DND-41 (cell line): Measurements from ENCODE around the gene MOXD1.

Source experiments
- ATAC-seq: fragments of 200-7000 bp; cut with Tn5 transposase; 3 replicates; pipeline ENCODE4 v1.9.1; 2021; ENCODE audit warnings: low read depth; ENCODE audit not compliant: insufficient read depth
- DNase-seq: peaks from one replicate; pipeline ENCODE4 v3.0.0-alpha.2; 2020
- H2AFZ ChIP-seq: 2 replicates; pipeline ENCODE4 v1.6.0; 2012; ENCODE audit warnings: low read depth, low read length
- H3K27ac ChIP-seq: 2 replicates; pipeline ENCODE4 v1.5.1; 2012; ENCODE audit warnings: low read length, inconsistent platforms
- H3K27me3 ChIP-seq: fragments of 200-600 bp; sonication (generic); 2 replicates; pipeline ENCODE4 v1.6.0; 2012; ENCODE audit warnings: low read length, mild to moderate bottlenecking, inconsistent platforms; ENCODE audit not compliant: insufficient read depth, poor library complexity
- H3K36me3 ChIP-seq: 2 replicates; pipeline ENCODE4 v1.5.1; 2012; ENCODE audit warnings: low read length, inconsistent platforms; ENCODE audit not compliant: insufficient read depth
- H3K4me1 ChIP-seq: 2 replicates; pipeline ENCODE4 v1.5.1; 2012; ENCODE audit warnings: mild to moderate bottlenecking, low read length; ENCODE audit not compliant: insufficient read depth
- H3K4me2 ChIP-seq: 2 replicates; pipeline ENCODE4 v1.6.0; 2012; ENCODE audit warnings: mild to moderate bottlenecking, moderate library complexity, low read length, inconsistent platforms; ENCODE audit not compliant: insufficient read depth
- H3K4me3 ChIP-seq, 2 experiments: fragments of 200-600 bp in 1 of 2; shearing (Covaris generic) in 1 of 2; 2 replicates each; pipeline ENCODE4 v1.5.1; 2012 to 2016; ENCODE audit warnings: inconsistent platforms in 2 of 2, low read length in 2 of 2, mild to moderate bottlenecking in 2 of 2, low read depth in 1 of 2, moderate library complexity in 1 of 2
- H3K79me2 ChIP-seq: 2 replicates; pipeline ENCODE4 v1.6.0; 2012; ENCODE audit warnings: low read length, inconsistent platforms; ENCODE audit not compliant: insufficient read depth
- H3K9ac ChIP-seq: 2 replicates; pipeline ENCODE4 v1.6.0; 2012; ENCODE audit warnings: low read depth, mild to moderate bottlenecking, inconsistent platforms, low read length, moderate library complexity
- H3K9me3 ChIP-seq: 2 replicates; pipeline ENCODE4 v1.5.1; 2012; ENCODE audit warnings: low read length, moderate library complexity, mild to moderate bottlenecking, inconsistent platforms; ENCODE audit not compliant: insufficient read depth, severe bottlenecking
- H4K20me1 ChIP-seq: 2 replicates; pipeline ENCODE4 v1.6.0; 2012; ENCODE audit warnings: low read length; ENCODE audit not compliant: insufficient read depth
- EZH2 ChIP-seq: IDR thresholded peaks from 3 replicates; pipeline ENCODE4 v1.6.1; 2012; ENCODE audit warnings: borderline replicate concordance, low read depth, mild to moderate bottlenecking, moderate library complexity, low read length, inconsistent platforms; ENCODE audit not compliant: severe bottlenecking
- TF ChIP-seq, protein P1 (sequence below): IDR thresholded peaks from 2 replicates; pipeline ENCODE4 v1.5.1; 2012; ENCODE audit warnings: borderline replicate concordance, low read length, moderate library complexity, mild to moderate bottlenecking; ENCODE audit not compliant: poor library complexity, severe bottlenecking; ENCODE audit errors: extremely low read depth

MOXD1 gene

DNA sequence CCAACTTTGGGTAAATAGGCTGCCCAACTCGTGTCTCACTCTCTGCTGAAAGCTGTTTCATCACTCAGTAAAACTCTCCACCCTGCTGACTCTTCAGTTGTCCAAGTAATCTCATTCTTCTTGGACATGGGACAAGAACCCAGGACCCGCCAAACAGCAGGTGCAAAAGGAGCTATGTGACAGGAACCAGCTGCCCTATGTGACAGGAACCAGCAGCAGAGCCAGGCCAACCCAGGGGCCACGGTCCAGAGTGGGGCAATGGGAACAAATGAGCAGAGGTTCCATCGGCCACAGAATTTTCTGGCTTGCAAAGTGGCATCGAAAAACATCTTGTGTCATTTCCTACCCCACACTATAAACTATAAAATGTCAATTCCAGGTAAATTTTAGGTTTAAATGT, 56.5 kb downstream of the MOXD1 start:
- Histone ChIP-seq H3K4me2 (no peak overlapping the region), H3K27ac (no peak overlapping the region), H3K4me3 (no peak overlapping the region), H2AFZ (no peak overlapping the region), H3K9me3 (peaks cover 8% of the 10 kb centered on the region), H3K36me3 (no peaks in the 10 kb centered on the region), H4K20me1 (no peaks in the 10 kb centered on the region), H3K79me2 (no peaks in the 10 kb centered on the region), H3K4me1 (no peaks in the 10 kb centered on the region), H3K27me3 (no peaks in the 10 kb centered on the region), H3K9ac (no peak overlapping the region)
- TF ChIP-seq, protein P1, sequence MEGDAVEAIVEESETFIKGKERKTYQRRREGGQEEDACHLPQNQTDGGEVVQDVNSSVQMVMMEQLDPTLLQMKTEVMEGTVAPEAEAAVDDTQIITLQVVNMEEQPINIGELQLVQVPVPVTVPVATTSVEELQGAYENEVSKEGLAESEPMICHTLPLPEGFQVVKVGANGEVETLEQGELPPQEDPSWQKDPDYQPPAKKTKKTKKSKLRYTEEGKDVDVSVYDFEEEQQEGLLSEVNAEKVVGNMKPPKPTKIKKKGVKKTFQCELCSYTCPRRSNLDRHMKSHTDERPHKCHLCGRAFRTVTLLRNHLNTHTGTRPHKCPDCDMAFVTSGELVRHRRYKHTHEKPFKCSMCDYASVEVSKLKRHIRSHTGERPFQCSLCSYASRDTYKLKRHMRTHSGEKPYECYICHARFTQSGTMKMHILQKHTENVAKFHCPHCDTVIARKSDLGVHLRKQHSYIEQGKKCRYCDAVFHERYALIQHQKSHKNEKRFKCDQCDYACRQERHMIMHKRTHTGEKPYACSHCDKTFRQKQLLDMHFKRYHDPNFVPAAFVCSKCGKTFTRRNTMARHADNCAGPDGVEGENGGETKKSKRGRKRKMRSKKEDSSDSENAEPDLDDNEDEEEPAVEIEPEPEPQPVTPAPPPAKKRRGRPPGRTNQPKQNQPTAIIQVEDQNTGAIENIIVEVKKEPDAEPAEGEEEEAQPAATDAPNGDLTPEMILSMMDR, result no peak
- TF ChIP-seq EZH2, result no peak
- no peak for DNase-seq
- no peak for ATAC-seq

DNA sequence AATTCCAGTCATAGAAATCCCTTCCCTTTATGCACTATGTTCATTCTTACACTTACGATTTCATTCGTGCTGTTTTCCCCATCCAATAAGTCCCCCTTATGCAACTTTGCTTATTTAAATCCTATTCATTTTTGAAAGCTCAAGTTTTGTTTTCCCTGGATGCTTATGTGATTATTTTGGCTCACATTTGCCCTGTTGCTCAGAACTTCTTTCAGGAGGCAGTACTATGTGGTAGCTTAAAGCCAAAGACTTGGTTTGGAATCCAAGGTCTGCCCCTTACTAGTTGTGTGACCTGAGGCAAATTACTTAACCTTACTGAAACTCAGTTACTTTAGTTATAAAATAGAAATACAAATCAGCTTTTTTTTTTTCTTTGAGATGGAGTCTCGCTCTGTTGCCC, 59.6 kb downstream of the MOXD1 start:
- Histone ChIP-seq H3K27me3 (no peaks in the 10 kb centered on the region), H3K4me3 (no peak overlapping the region), H3K4me1 (no peaks in the 10 kb centered on the region)

DNA sequence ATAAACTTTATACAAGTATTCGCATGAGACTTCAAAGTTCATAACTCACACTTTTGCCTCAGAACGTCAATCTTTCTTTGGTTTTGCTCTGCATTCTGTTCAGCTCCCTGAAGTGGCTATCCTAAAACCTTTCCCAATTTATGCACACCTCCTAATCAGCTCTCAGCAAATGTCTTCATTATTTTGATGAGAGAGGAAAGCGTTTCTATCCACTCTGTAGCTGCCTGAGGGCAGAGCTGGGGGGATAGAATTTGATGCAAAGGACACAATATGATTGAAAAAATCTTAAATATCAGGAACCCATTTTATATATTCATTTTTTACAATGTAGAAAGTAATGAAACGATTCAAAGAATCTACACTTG, 66.8 kb downstream of the MOXD1 start:
- no peak overlapping the region for H3K4me3 ChIP-seq
- no peaks in the 10 kb centered on the region for H3K36me3 ChIP-seq
- H2AFZ ChIP-seq, result no peak overlapping the region
- TF ChIP-seq, protein P1, result no peak
- no peak for TF ChIP-seq EZH2
- H3K4me2 ChIP-seq, result no peak overlapping the region
- H3K9me3 ChIP-seq, result no peaks in the 10 kb centered on the region
- no peaks in the 10 kb centered on the region for H3K79me2 ChIP-seq
- ATAC-seq (no peak), DNase-seq (no peak)
- H3K27me3 ChIP-seq, result peaks cover 3% of the 10 kb centered on the region
- H3K27ac ChIP-seq, result no peak overlapping the region
- no peaks in the 10 kb centered on the region for H3K4me1 ChIP-seq
- no peaks in the 10 kb centered on the region for H4K20me1 ChIP-seq
- H3K9ac ChIP-seq, result no peak overlapping the region

More for the DNA sequence above, 59.6 kb downstream of the MOXD1 start:
- H2AFZ ChIP-seq, result no peak overlapping the region
- no peak overlapping the region for H3K27ac ChIP-seq
- ATAC-seq (no peak), DNase-seq (no peak)
- no peaks in the 10 kb centered on the region for H3K79me2 ChIP-seq
- no peak overlapping the region for H3K9ac ChIP-seq
- TF ChIP-seq, protein P1, result no peak
- H3K9me3 ChIP-seq, result peaks cover 8% of the 10 kb centered on the region
- no peaks in the 10 kb centered on the region for H3K36me3 ChIP-seq
- no peak overlapping the region for H3K4me2 ChIP-seq
- H4K20me1 ChIP-seq, result no peaks in the 10 kb centered on the region
